ENCODE results near the gene COPRS. TPM values are rescaled to one million over a fixed set of nuclear protein-coding genes. Genes with fewer than 3 reads are reported as not detected.
A peak's percentile ranks its signal among the peaks of the same experiment; 100 is the strongest.

COPRS gene, protein sequence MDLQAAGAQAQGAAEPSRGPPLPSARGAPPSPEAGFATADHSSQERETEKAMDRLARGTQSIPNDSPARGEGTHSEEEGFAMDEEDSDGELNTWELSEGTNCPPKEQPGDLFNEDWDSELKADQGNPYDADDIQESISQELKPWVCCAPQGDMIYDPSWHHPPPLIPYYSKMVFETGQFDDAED
- total RNA-seq (2014; rRNA removed; shearing (Covaris generic)) = 206 and 234 TPM in 2 replicates

DNA sequence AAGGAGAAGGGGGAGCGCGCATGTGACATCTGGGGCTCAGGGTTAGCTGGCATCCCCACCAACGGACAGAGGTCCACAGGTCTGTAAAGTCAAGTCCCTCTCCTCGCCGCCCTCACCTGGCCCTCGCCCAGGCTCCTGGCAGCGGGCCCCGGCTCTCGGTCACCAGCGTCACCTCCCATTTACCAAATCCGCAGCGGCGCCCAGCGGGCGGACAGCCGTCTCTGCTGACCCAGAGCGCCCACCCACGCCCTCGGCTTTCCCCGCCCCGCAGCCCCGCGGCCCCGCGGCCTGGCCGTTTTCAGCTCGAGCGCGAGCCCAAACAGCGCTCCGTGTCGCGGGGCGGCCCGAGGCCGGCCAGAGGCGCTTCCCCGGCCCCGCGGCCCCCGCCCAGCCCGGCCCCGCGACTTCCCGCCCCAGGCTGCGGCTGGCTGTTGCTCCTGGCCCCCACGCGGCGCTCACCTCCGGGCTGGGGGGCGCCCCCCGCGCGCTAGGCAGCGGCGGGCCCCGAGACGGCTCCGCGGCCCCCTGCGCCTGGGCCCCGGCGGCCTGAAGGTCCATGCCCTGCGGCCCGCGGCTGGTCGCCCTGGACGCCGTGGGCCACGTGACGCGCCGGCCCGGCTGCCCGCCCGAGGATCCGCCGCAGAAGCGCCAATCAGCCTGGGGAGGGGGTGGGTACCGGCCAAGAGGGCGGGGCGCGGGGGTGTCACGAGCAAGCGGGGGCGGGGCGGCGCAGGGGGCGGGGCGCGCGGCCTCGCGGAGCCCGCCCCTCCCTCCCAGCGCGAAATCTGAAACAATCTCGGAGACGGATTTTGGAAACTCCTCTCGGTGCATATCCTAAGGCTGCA is at the start of gene COPRS:
Gene COPRS, minus strand, starts transcription at position 603 of the 845 bp plus-strand sequence. Its CDS starts 45 bp downstream, at position 558.
- peak; percentile 76 for DNase-seq (ENCODE audit: low read depth)

DNA sequence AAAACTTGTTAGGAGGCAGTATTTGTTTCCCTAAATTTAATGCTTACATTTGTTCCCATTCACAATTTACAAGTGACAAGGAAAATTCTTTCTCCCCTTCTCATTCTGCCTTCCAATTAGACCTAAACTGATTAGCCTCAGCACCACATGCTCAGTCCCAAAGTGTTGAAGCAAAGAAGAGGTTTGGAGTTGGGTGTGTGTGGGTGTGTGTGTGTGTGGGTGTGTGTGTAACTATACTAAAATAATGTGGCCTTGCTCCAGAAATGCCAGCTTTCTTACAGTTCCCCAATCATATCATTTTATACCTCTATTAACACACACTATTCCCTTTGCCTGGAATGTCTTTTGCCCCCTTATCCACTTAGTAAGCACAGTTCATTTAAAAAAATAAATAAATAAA is 49.3 kb upstream of the COPRS start:
- DNase-seq (ENCODE audit: low read depth) = no peak

DNA sequence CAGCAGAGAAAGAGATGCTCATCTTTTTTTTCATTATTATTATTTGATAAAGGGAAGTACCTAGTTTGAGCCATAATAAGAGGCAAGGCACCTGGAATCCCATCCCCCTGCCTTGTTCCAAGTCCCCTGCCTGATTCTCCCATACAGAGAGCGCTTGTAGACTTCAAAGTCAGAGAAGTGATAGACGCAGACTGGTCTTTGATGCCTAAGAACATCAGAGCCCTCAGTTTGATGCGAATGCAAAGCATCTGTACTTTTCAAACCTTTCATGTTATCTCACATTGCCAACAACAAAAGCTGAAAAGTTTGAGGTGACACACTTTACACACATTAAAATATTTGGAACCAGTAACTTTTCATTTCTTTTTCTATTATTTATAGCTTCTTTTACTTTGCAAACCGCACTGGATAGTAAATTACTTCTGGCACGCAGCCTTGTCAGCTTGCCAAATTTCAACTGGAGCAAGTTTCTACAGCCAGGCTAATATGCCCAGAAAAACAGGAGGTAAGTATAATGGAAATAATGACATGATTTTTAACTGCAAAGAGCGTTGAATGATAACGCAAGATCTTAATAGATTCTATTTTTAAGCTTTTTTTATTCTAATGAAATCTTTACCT is 48.4 kb upstream of the COPRS start:
- peak; percentile 72 for DNase-seq (ENCODE audit: low read depth)

DNA sequence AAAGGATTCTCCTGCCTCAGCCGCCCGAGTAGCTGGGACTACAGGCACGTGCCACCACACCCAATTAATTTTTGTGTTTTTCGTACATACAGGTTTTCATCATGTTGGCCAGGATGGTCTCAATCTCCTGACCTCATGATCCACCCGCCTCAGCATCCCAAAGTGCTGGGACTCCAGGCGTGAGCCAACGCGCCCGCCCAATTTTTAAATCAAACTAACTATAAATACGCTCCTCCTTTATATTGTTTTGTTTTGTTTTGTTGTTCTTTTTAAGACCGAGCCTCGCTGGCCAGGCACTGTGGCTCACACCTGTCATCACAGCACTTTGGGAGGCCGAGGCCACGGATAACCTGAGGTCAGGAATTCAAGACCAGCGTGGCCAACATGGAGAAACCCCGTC is 44.4 kb upstream of the COPRS start:
- no peak for DNase-seq (ENCODE audit: low read depth)

DNA sequence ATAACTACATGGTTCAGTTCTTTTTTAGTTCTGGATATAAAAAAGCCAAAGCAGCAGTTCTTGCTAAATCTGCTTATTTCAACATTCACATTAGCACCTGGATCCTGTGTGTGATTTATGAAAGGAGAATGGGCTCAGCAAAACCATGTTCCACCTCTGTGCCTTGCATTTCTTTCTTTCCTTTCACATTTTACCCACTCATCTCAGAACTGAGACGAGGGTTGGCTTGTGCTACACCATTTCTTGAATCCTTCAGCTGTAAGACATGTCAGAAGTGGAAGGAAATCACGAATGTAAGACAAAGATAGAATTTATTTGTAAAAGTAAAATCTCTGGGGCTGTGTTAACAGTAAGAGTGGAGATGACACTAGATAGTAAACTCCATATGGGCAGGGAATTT is 43.6 kb upstream of the COPRS start:
- no peak for DNase-seq (ENCODE audit: low read depth)

DNA sequence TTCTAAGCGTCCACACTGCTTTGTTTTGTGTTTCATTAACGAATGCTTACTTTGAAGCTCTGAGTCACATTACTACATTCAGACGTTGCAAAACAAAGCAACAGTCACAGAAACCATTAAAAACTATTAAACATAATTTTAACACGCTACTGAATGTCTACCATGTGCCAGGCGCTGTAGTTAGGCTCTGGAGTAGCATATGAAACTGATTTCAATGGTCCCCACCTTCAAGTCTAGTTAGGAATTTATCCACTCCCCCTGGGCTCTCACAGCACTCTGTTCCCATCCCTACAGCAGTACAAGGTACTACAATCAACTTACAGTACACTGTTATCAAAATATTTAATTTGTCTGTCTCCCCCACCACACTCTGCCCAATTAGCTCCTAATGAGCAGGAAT is 41.8 kb upstream of the COPRS start:
- peak; percentile 13 for DNase-seq (ENCODE audit: low read depth)

DNA sequence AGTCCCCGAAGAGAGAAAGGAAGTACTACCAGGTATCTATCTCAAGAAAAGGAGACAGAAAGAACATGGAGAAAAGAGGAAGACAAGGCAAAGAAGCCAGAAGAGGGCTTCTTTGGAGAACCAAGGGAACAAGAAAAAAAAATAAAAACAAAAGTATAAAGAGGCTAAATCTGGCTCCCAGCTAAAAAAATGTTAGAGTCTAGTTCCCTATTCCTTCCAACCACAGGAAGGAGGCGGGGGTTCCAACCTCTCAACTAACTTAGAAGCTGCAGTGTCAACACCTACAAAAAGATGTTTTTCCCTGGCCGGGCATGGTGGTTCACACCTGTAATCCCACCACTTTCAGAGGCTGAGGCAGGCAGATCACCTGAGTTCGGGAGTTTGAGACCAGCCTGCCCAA is 29.1 kb upstream of the COPRS start:
- DNase-seq (ENCODE audit: low read depth) = no peak

DNA sequence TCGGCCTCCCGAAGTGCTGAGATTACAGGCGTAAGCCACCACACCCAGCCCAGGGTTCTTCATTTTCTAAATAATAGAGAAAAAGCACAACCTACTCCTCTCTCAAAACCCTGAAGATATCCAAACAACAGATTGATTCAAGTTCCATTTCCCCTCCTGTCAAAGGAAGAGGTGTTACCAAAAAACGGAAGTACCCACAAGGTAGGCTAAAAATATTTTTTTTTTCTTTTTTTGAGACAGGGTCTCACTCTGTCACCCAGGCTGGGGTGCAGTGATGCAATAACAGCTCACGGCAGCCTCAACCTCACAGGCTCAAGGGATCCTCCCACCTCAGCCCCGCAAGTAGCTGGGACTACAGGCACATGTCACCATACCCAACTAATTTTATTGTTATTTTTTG is 23.5 kb upstream of the COPRS start:
- no peak for DNase-seq (ENCODE audit: low read depth)

DNA sequence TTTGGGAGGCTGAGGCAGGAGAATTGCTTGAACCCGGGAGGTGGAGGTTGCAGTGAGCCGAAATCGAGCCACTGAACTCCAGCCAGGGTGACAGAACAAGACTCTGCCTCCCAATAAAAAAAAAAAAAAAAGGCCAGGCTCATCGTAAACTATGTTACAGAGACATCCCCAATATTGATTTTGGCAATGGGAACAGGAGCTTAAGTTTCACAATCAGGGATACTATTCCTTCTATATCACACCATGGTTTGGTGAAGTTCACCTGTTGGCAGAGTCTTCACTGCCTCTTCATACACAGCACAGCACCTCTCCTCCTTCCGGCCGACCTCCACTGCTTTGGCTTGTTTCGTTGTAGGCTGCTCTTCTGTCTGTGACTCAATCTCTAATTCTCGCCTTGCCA is 21.3 kb upstream of the COPRS start:
- DNase-seq (ENCODE audit: low read depth) = no peak

DNA sequence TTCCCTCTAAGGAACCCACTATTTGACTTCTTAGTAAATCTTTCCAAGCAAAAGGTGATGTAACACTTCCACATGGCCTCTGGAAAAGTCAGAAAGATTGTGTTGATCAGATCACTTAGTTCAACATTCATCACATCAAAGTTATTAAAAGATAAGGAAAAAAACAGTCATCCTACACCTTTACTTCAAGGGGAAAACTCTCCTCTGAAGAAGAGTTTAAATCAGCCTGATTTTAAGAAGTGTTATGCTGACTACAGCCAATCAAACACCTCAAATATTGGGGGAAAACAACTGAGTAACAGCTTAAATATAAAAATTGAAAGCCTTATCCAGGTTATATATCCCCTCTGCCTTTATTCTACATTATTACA is 19.6 kb upstream of the COPRS start:
- DNase-seq (ENCODE audit: low read depth) = no peak

DNA sequence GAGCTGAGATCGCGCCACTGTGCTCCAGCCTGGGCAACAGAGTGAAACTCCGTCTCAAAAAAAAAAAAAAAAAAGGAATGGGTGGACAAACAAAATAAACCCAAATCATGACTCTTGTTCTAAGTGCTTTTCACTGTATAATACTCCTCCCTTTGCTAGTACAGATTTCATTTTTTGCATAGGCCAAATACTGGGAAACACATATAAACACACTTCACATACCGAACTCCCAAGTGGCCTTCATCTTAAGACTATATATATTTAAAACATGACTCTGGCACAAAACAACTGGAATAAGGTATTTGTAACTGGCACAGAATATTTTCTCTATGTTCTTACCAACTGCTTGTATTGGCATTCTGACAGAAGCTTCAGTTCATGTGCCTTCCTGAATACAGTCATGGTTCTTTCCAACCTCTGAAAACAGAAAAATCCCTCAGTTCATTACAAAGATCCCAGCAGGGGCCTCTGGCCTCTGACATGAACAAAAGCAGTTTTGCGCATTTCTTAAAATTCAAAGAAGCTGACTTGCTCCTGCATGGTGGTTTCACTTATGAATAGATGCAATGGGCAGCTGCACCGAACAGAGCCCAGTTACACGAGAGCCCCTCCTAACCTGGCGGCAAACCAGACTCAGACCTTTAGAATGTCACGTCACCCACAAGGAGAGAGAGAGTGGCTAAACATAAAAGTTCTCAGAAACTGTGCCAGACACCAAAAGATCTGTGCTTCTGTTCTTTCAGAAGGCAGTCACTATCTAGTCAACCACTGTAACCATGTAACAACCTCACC is 19.1 kb upstream of the COPRS start:
- peak; percentile 89 for DNase-seq (ENCODE audit: low read depth)

DNA sequence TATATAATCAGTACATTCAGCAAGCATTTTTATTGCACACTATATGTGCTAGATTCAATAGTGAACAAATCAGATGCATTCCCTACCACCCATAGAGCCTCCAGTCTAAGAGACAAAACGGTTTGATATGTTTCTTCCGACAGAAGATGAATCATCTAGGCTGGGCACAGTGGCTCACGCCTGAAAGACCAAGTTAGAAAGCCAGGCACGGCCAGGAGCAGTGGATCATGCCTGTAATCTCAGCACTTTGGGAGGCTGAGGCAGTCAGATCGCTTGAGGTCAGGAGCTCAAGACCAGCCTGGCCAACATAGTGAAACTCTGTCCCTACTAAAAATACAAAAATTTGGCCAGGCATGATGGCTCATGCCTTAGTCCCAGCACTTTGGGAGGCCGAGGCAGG is 18.3 kb upstream of the COPRS start:
- peak; percentile 67 for DNase-seq (ENCODE audit: low read depth)

DNA sequence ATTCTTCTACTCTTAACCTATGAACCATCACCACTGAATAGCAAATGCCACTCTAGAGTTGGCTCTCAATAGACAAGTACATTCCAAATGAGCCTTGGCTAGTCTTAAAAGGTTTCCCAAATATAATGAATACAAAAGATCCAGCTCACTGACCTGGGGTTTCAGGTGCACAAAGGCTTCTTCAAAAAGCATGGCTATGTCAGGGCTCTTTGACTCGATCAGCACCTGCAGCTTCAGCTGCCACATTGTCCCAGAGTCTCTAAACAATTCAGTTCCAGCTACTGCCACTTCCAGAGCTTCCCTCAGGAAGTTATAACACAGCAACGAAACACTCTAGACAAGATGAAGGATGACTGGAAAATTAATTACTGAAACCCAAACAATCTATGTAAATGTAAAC is 16.0 kb upstream of the COPRS start:
- DNase-seq (ENCODE audit: low read depth) = no peak

DNA sequence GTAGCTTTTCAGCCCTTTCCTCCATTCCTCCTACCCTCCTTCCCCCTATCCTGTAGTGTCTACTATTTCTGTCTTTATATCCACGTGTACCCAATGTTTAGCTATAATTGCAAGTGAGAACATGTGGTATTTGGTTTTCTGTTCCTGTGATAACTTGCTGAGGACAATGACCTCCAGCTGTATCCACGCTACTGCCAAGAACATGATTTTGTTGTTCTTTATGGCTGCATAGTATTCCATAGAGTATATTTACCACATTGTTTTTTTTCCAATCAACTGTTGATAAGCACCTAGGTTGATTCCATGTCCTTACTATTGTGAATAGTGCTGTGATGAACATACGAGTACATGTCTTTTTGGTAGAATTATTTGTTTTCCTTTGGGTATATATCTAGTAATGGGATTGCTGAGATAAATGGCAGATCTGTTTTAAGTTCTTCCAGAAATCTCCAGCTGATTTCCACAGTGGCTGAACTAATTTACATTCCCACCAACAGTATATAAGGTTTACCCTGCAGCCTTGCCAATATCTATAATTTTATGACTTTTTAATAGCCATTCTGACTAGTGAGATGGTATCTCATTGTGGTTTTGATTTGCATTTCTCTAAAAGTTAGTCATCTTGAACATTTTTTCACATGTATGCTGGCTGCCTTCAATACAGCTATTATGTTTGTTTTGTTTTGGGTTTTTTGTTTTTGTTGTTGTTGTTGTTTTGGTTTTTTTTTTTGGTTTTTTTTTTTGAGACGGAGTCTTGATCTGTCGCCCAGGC is 10.9 kb upstream of the COPRS start:
- DNase-seq (ENCODE audit: low read depth) = peak; percentile 62

DNA sequence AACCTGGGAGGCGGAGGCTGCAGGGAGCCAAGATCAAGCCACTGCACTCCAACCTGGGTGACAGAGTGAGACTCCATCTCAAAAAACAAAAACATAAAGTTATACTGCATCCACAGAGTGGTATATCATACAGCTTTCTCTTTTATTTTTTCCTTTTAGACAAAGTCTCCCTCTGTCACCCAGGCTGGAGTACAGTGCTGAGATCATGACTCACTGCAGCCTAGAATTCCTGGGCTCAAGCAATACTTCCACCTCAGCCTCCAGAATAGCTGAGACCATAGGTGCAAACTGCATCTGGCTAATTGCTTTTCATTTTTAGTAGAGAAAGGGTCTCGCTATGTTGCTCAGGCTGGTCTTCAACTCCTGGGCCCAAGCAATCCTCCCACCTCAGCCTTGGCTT is 10.0 kb upstream of the COPRS start:
- DNase-seq (ENCODE audit: low read depth) = peak; percentile 40

DNA sequence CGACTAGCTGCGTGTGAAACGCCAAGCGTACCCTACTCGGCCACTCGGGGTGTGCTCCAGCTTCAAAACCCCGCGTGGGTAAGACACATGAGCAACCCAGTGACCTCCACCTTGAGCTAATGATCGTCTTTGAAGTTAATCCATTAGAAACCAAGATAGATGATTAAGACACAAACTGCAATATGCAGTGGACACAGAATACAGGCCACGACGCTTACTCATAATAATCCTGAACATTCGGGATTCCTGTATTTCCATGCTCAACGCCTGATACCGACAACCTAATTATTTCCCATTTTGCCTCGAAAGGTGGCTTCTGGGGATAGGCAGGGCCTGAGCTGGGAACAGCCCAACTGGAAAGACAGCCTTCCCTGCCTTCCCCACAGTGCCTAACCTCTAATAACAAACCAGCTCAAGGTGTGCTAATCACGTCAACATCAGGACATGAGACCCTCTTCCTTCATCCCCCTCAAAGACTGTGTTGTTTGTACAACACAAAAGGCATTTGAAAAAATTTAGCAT is 504 bp upstream of the COPRS start:
- no peak for DNase-seq (ENCODE audit: low read depth)

DNA sequence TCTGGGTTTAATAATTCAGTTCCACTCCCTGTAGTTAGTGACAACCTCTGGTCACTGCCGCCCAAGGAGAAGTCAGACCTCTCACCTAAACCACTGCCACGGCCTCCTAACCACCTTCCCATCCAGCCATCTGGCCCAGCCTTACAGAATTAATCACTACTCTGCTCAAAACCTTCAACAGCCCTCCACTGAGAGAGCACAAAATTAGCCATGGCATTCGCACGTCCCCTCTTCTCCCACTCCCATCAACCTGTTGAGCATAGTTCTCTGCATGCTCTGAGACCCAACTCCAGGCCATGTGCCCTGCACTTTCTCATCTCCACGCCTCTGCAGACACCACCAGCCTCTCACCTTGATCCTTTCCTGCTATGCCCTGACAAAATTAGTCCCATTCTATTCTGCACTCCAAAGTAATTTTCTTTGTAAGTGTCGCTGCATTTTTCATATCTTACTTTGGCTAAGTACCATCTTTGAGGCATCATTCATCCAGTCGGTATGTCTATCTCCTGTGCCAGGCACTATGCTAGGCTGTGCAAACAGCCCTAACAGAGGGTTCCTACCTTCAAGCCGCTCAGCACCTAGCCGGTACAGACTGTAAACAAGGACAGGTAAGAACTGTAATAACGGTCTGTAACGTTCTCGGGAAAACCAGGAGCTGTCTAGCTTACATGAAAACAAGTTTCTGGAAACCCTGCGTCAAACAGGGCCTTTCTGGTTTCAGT is 963 bp downstream of the COPRS start:
- no peak for DNase-seq (ENCODE audit: low read depth)

DNA sequence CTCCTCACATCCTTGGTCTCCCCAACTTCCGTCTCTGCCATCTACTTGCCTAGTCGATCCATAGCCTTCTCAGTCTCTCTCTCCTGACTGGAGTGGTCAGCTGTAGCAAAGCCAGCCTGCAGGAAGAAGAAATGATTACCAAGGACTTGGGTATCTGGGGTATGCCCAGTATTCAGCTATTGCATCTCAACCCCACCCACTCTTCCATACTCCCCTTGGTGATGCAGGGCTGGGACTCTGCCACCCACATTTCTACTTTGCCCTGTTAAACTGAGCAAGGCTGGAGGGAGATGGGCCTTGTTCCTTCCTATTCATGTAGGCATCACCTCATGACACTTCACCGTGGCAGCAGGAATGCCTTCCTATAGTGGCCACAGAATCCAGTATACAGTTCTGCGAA is 2.3 kb downstream of the COPRS start:
- no peak for DNase-seq (ENCODE audit: low read depth)

DNA sequence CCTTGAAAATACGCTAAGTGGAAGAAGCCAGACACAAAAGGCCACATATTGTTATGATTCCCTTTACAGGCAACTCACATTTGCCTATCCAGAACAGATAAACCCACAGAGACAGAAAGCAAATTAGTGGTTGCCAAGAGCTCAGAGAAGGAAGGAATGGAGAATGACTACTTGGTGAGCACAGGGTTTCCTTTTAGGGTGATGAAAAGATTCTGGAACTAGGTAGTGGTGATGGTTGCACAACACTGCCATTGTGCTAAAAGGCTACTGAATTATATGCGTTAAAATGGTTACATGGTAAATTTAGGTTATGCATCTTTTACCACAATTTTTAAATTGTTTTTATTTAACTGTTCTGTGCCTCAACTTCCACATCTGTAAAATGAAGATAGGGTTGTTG is 4.4 kb downstream of the COPRS start:
- no peak for DNase-seq (ENCODE audit: low read depth)

DNA sequence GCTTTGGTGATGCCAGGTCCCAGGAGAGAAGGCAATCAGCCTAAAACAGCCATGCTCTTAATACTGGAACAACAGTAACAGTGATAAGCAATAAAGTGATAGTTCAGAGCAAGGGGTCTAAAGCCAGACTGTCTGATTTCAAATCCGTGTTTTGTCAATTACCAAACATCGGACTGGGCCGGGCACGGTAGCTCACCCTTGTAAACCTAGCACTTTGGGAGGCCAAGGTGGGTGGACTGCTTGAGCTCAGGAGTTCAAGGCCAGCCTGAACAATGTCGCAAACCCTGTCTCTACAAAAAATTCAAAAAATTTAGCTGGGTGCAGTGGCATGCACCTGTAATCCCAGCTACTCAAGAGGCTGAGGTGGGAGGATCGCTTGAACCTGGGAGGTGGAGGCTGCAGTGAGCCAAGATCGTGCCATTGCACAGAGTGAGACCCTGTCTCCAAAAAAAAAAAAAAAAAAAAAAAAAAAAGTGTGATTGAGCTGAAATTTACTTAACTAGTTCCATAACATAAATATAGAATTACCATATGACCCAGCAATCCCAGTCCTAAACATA is 5.1 kb downstream of the COPRS start:
- DNase-seq (ENCODE audit: low read depth) = no peak
